GM19099 (cell line): ENCODE data around the gene KLHL2.

ENCODE experiments used
- POLR2A ChIP-seq: IDR thresholded peaks from 3 replicates; pipeline ENCODE4 v1.6.1; 2011; ENCODE audit warnings: low read depth; ENCODE audit not compliant: insufficient read length; ENCODE audit errors: extremely low read depth

Gene KLHL2

GRCh38 chr4:165207431-165208220 is at the start of gene KLHL2:
TSS of gene KLHL2 (plus strand) at chr4:165207561. CDS start at chr4:165207877, 316 bp downstream.
- TF ChIP-seq POLR2A, result peak; percentile 76

- TF ChIP-seq POLR2A, result no peak
Observed at GRCh38 chr4:165158762-165159161, 48.6 kb upstream of the KLHL2 start.

GRCh38 chr4:165164257-165164656 is 43.1 kb upstream of the KLHL2 start:
- TF ChIP-seq POLR2A, result no peak

GRCh38 chr4:165167650-165168049 is 39.7 kb upstream of the KLHL2 start:
- TF ChIP-seq POLR2A, result no peak

GRCh38 chr4:165170819-165171218 is 36.5 kb upstream of the KLHL2 start:
- TF ChIP-seq POLR2A, result no peak

- TF ChIP-seq POLR2A, result no peak
Observed at GRCh38 chr4:165175879-165176278, 31.5 kb upstream of the KLHL2 start.

- no peak for TF ChIP-seq POLR2A
Observed at GRCh38 chr4:165177725-165178666, 29.4 kb upstream of the KLHL2 start.

GRCh38 chr4:165184220-165184619 is 23.1 kb upstream of the KLHL2 start:
- TF ChIP-seq POLR2A, result no peak

- no peak for TF ChIP-seq POLR2A
Observed at GRCh38 chr4:165185448-165185847, 21.9 kb upstream of the KLHL2 start.

GRCh38 chr4:165190591-165191347 is 16.6 kb upstream of the KLHL2 start:
- no peak for TF ChIP-seq POLR2A

- no peak for TF ChIP-seq POLR2A
Observed at GRCh38 chr4:165191348-165191656, 16.1 kb upstream of the KLHL2 start.

GRCh38 chr4:165191814-165192499 is 15.4 kb upstream of the KLHL2 start:
- TF ChIP-seq POLR2A, result no peak

- no peak for TF ChIP-seq POLR2A
Observed at GRCh38 chr4:165192500-165192898, 14.9 kb upstream of the KLHL2 start.

- TF ChIP-seq POLR2A, result no peak
Observed at GRCh38 chr4:165192956-165193355, 14.4 kb upstream of the KLHL2 start.

- TF ChIP-seq POLR2A, result no peak
Observed at GRCh38 chr4:165194368-165194767, 13.0 kb upstream of the KLHL2 start.

- TF ChIP-seq POLR2A, result no peak
Observed at GRCh38 chr4:165198329-165198728, 9.0 kb upstream of the KLHL2 start.
